ENCODE data around the gene TSEN2.

TSEN2 gene

DNA sequence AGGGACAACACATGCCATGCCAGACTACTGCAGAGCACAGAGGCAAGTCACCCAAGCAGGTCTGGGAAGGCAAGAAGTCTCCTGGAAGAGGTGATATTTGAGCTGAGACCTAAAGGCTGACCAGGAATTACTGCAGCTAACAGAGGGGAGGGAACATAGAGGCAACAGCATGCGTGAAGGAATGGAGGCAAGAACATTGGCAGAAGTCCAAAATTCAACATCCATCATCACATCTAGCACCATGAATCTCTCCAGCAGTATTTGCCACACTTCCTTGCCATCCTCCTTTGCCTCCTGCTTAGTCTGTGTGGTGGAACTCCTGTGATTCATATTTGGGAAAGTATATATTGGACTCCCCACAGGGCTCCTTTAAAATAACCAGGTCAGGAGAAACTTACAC lies 870 bp upstream of the TSEN2 start:
- WGBS, 2 donors (ENCODE audit: extremely low coverage in 2 of 2, insufficient read length in 2 of 2, insufficient replicate concordance in 1 of 2), result no CpG with 5 or more reads among the region's 1 CpG
- Histone ChIP-seq H2BK120ac (ENCODE audit: low read depth, low read length) (no peak overlapping the region), H3K9me3 (replicated peaks in 1 of 2; ENCODE audit: control insufficient read depth in 2 of 2, insufficient read depth in 1 of 2, low read depth in 1 of 2, low read length in 2 of 2) (no peaks in the 10 kb centered on the region), H3K27me3 (ENCODE audit: control insufficient read depth in 3 of 3, insufficient read depth in 3 of 3, low read depth in 1 of 3, low read length in 3 of 3) (peaks cover 0 to 17% (median 2%) of the 10 kb centered on the region in 3 experiments), H4K8ac (ENCODE audit: low read depth, low read length) (no peak overlapping the region), H3K4me1 (ENCODE audit: control insufficient read depth in 2 of 2, insufficient read depth in 1 of 2, low read depth in 1 of 2, low read length in 2 of 2) (peaks cover 5 to 10% of the 10 kb centered on the region in 2 donors), H3K27ac (replicated peaks; ENCODE audit: low read length) (no peak overlapping the region), H4K91ac (ENCODE audit: low read depth, low read length, poor library complexity) (no peak overlapping the region), H2AK5ac (ENCODE audit: low read depth, low read length) (no peak overlapping the region), H3K14ac (ENCODE audit: low read length) (no peak overlapping the region), H3K79me1 (ENCODE audit: low read depth, low read length) (no peaks in the 10 kb centered on the region), H2BK5ac (ENCODE audit: low read length) (no peak overlapping the region), H3K4me3 (ENCODE audit: low read length in 2 of 2) (peak overlapping the region in 1 of 2 donors; percentile 81), H3K23ac (ENCODE audit: low read depth, low read length, poor library complexity) (no peak overlapping the region), H2BK15ac (ENCODE audit: low read length) (no peak overlapping the region), H3K18ac (ENCODE audit: low read length) (no peak overlapping the region), H3K4ac (ENCODE audit: low read length) (no peak overlapping the region), H2BK12ac (ENCODE audit: low read length) (no peak overlapping the region), H3K9ac (ENCODE audit: low read depth, low read length, poor library complexity) (no peak overlapping the region), H2AFZ (ENCODE audit: low read length) (peak overlapping the region; percentile 81), H3K36me3 (replicated peaks in 1 of 2; ENCODE audit: control insufficient read depth in 2 of 2, insufficient read depth in 2 of 2, low read length in 2 of 2) (peaks cover 0 to 21% of the 10 kb centered on the region in 2 donors), H3K4me2 (ENCODE audit: insufficient read depth, low read length, poor library complexity, severe bottlenecking) (peak overlapping the region; percentile 74)
- no peak for DNase-seq (ENCODE audit: low spot score)

DNA sequence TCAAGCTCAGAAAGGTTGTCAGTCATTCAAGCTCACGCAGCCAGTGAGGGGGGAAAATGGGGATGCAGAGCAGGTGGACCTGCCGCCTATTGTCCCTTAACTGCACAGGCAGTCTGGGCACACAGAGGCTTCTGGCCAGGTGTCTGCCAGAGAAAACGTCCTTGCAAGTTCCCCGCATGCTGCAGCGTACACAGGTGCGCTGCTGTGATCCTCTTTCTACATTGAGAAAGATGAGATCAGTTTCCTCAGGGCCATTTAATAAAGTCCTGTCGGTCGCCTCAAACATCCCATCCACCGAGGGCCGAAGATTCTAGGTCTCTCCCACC lies 445 bp upstream of the TSEN2 start:
- no peaks in the 10 kb centered on the region for H3K9me3 ChIP-seq (replicated peaks in 1 of 2; ENCODE audit: control insufficient read depth in 2 of 2, insufficient read depth in 1 of 2, low read depth in 1 of 2, low read length in 2 of 2)
- peak overlapping the region; percentile 81 to 84 for H3K4me3 ChIP-seq (ENCODE audit: low read length in 2 of 2)
- H3K36me3 ChIP-seq (replicated peaks in 1 of 2; ENCODE audit: control insufficient read depth in 2 of 2, insufficient read depth in 2 of 2, low read length in 2 of 2), result peaks cover 0 to 25% of the 10 kb centered on the region in 2 donors
- peak overlapping the region; percentile 75 for H3K9ac ChIP-seq (ENCODE audit: low read depth, low read length, poor library complexity)
- peaks cover 5 to 10% of the 10 kb centered on the region in 2 donors for H3K4me1 ChIP-seq (ENCODE audit: control insufficient read depth in 2 of 2, insufficient read depth in 1 of 2, low read depth in 1 of 2, low read length in 2 of 2)
- no CpG with 5 or more reads among the region's 10 CpGs for WGBS, 2 donors (ENCODE audit: extremely low coverage in 2 of 2, insufficient read length in 2 of 2, insufficient replicate concordance in 1 of 2)
- H3K27me3 ChIP-seq (ENCODE audit: control insufficient read depth in 3 of 3, insufficient read depth in 3 of 3, low read depth in 1 of 3, low read length in 3 of 3), result peaks cover 0 to 17% (median 2%) of the 10 kb centered on the region in 3 experiments
- no peak overlapping the region for H4K8ac ChIP-seq (ENCODE audit: low read depth, low read length)
- peak overlapping the region; percentile 34 for H3K27ac ChIP-seq (replicated peaks; ENCODE audit: low read length)
- H2AK5ac ChIP-seq (ENCODE audit: low read depth, low read length), result no peak overlapping the region
- H3K14ac ChIP-seq (ENCODE audit: low read length), result no peak overlapping the region
- H2BK120ac ChIP-seq (ENCODE audit: low read depth, low read length), result no peak overlapping the region
- H2BK12ac ChIP-seq (ENCODE audit: low read length), result no peak overlapping the region
- peak overlapping the region; percentile 83 for H3K23ac ChIP-seq (ENCODE audit: low read depth, low read length, poor library complexity)
- H3K4ac ChIP-seq (ENCODE audit: low read length), result no peak overlapping the region
- DNase-seq (ENCODE audit: low spot score), result no peak
- no peak overlapping the region for H2BK15ac ChIP-seq (ENCODE audit: low read length)
- H2AFZ ChIP-seq (ENCODE audit: low read length), result peak overlapping the region; percentile 81
- peak overlapping the region; percentile 53 for H3K18ac ChIP-seq (ENCODE audit: low read length)
- H2BK5ac ChIP-seq (ENCODE audit: low read length), result no peak overlapping the region
- H3K79me1 ChIP-seq (ENCODE audit: low read depth, low read length), result no peaks in the 10 kb centered on the region
- no peak overlapping the region for H4K91ac ChIP-seq (ENCODE audit: low read depth, low read length, poor library complexity)
- H3K4me2 ChIP-seq (ENCODE audit: insufficient read depth, low read length, poor library complexity, severe bottlenecking), result peak overlapping the region; percentile 74

DNA sequence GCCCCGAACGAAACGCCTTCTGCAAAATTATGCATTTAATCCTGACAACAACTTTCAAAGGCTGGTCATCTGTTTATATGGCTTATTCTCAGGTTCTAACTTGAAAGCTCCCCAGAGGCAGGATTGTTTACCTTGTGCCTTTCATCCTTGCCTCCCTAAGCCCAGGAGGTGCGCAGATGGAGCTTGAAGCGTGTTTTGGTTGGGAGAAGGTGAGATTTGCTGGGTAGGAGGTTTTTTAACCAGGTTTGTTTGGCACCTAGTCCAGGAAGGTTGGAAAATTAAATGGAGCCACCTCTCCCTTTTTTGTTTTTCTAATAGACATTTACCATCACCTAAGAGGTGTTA lies 675 bp downstream of the TSEN2 start:
- peak overlapping the region; percentile 56 for H3K4me2 ChIP-seq (ENCODE audit: insufficient read depth, low read length, poor library complexity, severe bottlenecking)
- H3K27me3 ChIP-seq (ENCODE audit: control insufficient read depth in 3 of 3, insufficient read depth in 3 of 3, low read depth in 1 of 3, low read length in 3 of 3), result peaks cover 0 to 17% (median 2%) of the 10 kb centered on the region in 3 experiments
- no peaks in the 10 kb centered on the region for H3K9me3 ChIP-seq (replicated peaks in 1 of 2; ENCODE audit: control insufficient read depth in 2 of 2, insufficient read depth in 1 of 2, low read depth in 1 of 2, low read length in 2 of 2)
- no peak overlapping the region for H3K27ac ChIP-seq (replicated peaks; ENCODE audit: low read length)
- H2BK120ac ChIP-seq (ENCODE audit: low read depth, low read length), result no peak overlapping the region
- H3K9ac ChIP-seq (ENCODE audit: low read depth, low read length, poor library complexity), result no peak overlapping the region
- peak overlapping the region; percentile 81 to 93 for H3K4me3 ChIP-seq (ENCODE audit: low read length in 2 of 2)
- H3K4me1 ChIP-seq (ENCODE audit: control insufficient read depth in 2 of 2, insufficient read depth in 1 of 2, low read depth in 1 of 2, low read length in 2 of 2), result peaks cover 5 to 10% of the 10 kb centered on the region in 2 donors
- no peak overlapping the region for H4K91ac ChIP-seq (ENCODE audit: low read depth, low read length, poor library complexity)
- no CpG with 5 or more reads among the region's 5 CpGs for WGBS, 2 donors (ENCODE audit: extremely low coverage in 2 of 2, insufficient read length in 2 of 2, insufficient replicate concordance in 1 of 2)
- H3K36me3 ChIP-seq (replicated peaks in 1 of 2; ENCODE audit: control insufficient read depth in 2 of 2, insufficient read depth in 2 of 2, low read length in 2 of 2), result peaks cover 0 to 36% of the 10 kb centered on the region in 2 donors
- no peak overlapping the region for H3K14ac ChIP-seq (ENCODE audit: low read length)
- H3K79me1 ChIP-seq (ENCODE audit: low read depth, low read length), result no peaks in the 10 kb centered on the region
- no peak overlapping the region for H3K18ac ChIP-seq (ENCODE audit: low read length)
- H2BK12ac ChIP-seq (ENCODE audit: low read length), result no peak overlapping the region
- DNase-seq (ENCODE audit: low spot score), result no peak
- no peak overlapping the region for H3K4ac ChIP-seq (ENCODE audit: low read length)
- H3K23ac ChIP-seq (ENCODE audit: low read depth, low read length, poor library complexity), result no peak overlapping the region
- no peak overlapping the region for H2BK15ac ChIP-seq (ENCODE audit: low read length)
- peak overlapping the region; percentile 81 for H2AFZ ChIP-seq (ENCODE audit: low read length)
- no peak overlapping the region for H2BK5ac ChIP-seq (ENCODE audit: low read length)
- no peak overlapping the region for H4K8ac ChIP-seq (ENCODE audit: low read depth, low read length)
- H2AK5ac ChIP-seq (ENCODE audit: low read depth, low read length), result no peak overlapping the region

DNA sequence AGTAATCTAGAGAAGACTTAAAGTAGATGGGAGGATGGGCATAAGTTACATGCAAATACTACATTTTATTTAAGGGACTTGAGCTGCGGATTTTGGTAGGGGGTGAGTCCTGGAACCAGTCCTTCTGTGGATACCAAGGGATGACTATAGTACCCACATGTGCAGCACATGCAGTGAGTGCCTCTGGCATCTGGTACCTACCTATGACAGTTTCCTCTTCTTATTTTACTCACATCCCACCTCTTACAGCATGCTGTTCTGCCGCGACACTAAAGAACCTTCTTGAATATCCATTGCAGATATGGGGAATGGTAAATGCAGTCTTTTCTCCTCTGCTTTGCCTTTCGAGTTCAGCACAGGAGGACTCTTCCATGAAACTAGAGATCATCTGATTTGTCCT lies 1.7 kb downstream of the TSEN2 start:
- no peak overlapping the region for H3K27ac ChIP-seq (replicated peaks; ENCODE audit: low read length)
- H2BK5ac ChIP-seq (ENCODE audit: low read length), result no peak overlapping the region
- H3K4me1 ChIP-seq (ENCODE audit: control insufficient read depth in 2 of 2, insufficient read depth in 1 of 2, low read depth in 1 of 2, low read length in 2 of 2), result peaks cover 5 to 8% of the 10 kb centered on the region in 2 donors
- no peak overlapping the region for H4K91ac ChIP-seq (ENCODE audit: low read depth, low read length, poor library complexity)
- H2AFZ ChIP-seq (ENCODE audit: low read length), result no peak overlapping the region
- no peaks in the 10 kb centered on the region for H3K9me3 ChIP-seq (replicated peaks in 1 of 2; ENCODE audit: control insufficient read depth in 2 of 2, insufficient read depth in 1 of 2, low read depth in 1 of 2, low read length in 2 of 2)
- peaks cover 2 to 46% of the 10 kb centered on the region in 2 donors for H3K36me3 ChIP-seq (replicated peaks in 1 of 2; ENCODE audit: control insufficient read depth in 2 of 2, insufficient read depth in 2 of 2, low read length in 2 of 2)
- no peak overlapping the region for H3K4me3 ChIP-seq (ENCODE audit: low read length in 2 of 2)
- no peak overlapping the region for H3K4me2 ChIP-seq (ENCODE audit: insufficient read depth, low read length, poor library complexity, severe bottlenecking)
- no peak overlapping the region for H2BK120ac ChIP-seq (ENCODE audit: low read depth, low read length)
- no peak overlapping the region for H3K18ac ChIP-seq (ENCODE audit: low read length)
- no peak for DNase-seq (ENCODE audit: low spot score)
- no CpG with 5 or more reads among the region's 4 CpGs for WGBS, 2 donors (ENCODE audit: extremely low coverage in 2 of 2, insufficient read length in 2 of 2, insufficient replicate concordance in 1 of 2)
- no peak overlapping the region for H3K23ac ChIP-seq (ENCODE audit: low read depth, low read length, poor library complexity)
- H2BK12ac ChIP-seq (ENCODE audit: low read length), result no peak overlapping the region
- H2AK5ac ChIP-seq (ENCODE audit: low read depth, low read length), result no peak overlapping the region
- no peak overlapping the region for H4K8ac ChIP-seq (ENCODE audit: low read depth, low read length)
- H3K79me1 ChIP-seq (ENCODE audit: low read depth, low read length), result no peaks in the 10 kb centered on the region
- H3K14ac ChIP-seq (ENCODE audit: low read length), result no peak overlapping the region
- H3K9ac ChIP-seq (ENCODE audit: low read depth, low read length, poor library complexity), result no peak overlapping the region
- peaks cover 0 to 17% (median 2%) of the 10 kb centered on the region in 3 experiments for H3K27me3 ChIP-seq (ENCODE audit: control insufficient read depth in 3 of 3, insufficient read depth in 3 of 3, low read depth in 1 of 3, low read length in 3 of 3)
- no peak overlapping the region for H3K4ac ChIP-seq (ENCODE audit: low read length)
- H2BK15ac ChIP-seq (ENCODE audit: low read length), result no peak overlapping the region
